B cell (primary cell): Measurements from ENCODE around the gene PADI4. TPM values are rescaled to one million over a fixed set of nuclear protein-coding genes. Genes with fewer than 3 reads are reported as not detected.

ENCODE experiments used
- polyA plus RNA-seq: library from polyadenylated mRNA; depleted of rRNA; stranded (reverse); fragments of >200 nt; gene quantifications from 2 replicates; pipeline ENCODE4 v1.2.3, GENCODE V29; 2012
- small RNA-seq: library from RNA; depleted of rRNA; stranded (forward); fragments of <200 nt; gene quantifications from one replicate; pipeline ENCODE3, GENCODE V24; 2012; ENCODE audit warnings: low replicate concordance, low read depth; ENCODE audit not compliant: insufficient read length
- total RNA-seq, 2 donors: library from RNA; stranded (reverse); fragments of 120-200 nt in 1 of 2; gene quantifications; 1 replicate in 1 of 2; 2 replicates in 1 of 2; pipeline versions ENCODE4 v1.2.3 to v1.2.4, GENCODE V29; 2013 to 2022

Gene PADI4
- total and polyA plus RNA-seq, 2 donors (not counting 1 experiment from before 2014, with no cell fraction given) = 0.44 to 0.85 TPM

Small RNA genes lying within 50 kb of the gene (small RNA-seq; reads per million reads assigned to genes)
- gene MIR3972 = not detected

Other genes with a start within 250 kb of the PADI4 start
- gene PADI2, start 188.7 kb upstream of the PADI4 start, total RNA-seq = 14.2 and 15.2 TPM in 2 replicates
- 0.25 and 0.27 TPM in 2 replicates for gene PADI2, start 188.7 kb upstream of the PADI4 start, polyA plus RNA-seq
- not detected in 2 replicates for gene PADI1, start 103.1 kb upstream of the PADI4 start, total RNA-seq
- gene PADI1, start 103.1 kb upstream of the PADI4 start, polyA plus RNA-seq = not detected in 2 replicates
- not detected in 2 replicates for gene PADI3, start 59.1 kb upstream of the PADI4 start, total RNA-seq
- not detected in 2 replicates for gene PADI3, start 59.1 kb upstream of the PADI4 start, polyA plus RNA-seq
- not detected in 2 replicates for gene PADI6, start 64.0 kb downstream of the PADI4 start, total RNA-seq
- 0.04 and 0.10 TPM in 2 replicates for gene PADI6, start 64.0 kb downstream of the PADI4 start, polyA plus RNA-seq
- gene RCC2, start 131.5 kb downstream of the PADI4 start, total RNA-seq = 76.9 TPM in 2 replicates
- 48.9 and 59.8 TPM in 2 replicates for gene RCC2, start 131.5 kb downstream of the PADI4 start, polyA plus RNA-seq
- 4.9 and 6.4 TPM in 2 replicates for gene ARHGEF10L, start 231.5 kb downstream of the PADI4 start, total RNA-seq
- gene ARHGEF10L, start 231.5 kb downstream of the PADI4 start, polyA plus RNA-seq = 2.0 and 2.5 TPM in 2 replicates